GM19239 (cell line): ENCODE results near the gene TBC1D14.
"Not testable (repeated sequence)": the region's sequence is repeated elsewhere in the genome, so short reads cannot be mapped to it uniquely, and the experiment has no call there.

ENCODE experiments used
- DNase-seq: peaks from one replicate; pipeline ENCODE4 v3.0.0; 2011; ENCODE audit warnings: low spot score; ENCODE audit not compliant: insufficient read length
- FAIRE-seq: peaks from 2 replicates; lab custom pipeline; 2011; peaks lifted over from hg19 to GRCh38; lab: Jason Lieb, UNC

TBC1D14 gene

DNA sequence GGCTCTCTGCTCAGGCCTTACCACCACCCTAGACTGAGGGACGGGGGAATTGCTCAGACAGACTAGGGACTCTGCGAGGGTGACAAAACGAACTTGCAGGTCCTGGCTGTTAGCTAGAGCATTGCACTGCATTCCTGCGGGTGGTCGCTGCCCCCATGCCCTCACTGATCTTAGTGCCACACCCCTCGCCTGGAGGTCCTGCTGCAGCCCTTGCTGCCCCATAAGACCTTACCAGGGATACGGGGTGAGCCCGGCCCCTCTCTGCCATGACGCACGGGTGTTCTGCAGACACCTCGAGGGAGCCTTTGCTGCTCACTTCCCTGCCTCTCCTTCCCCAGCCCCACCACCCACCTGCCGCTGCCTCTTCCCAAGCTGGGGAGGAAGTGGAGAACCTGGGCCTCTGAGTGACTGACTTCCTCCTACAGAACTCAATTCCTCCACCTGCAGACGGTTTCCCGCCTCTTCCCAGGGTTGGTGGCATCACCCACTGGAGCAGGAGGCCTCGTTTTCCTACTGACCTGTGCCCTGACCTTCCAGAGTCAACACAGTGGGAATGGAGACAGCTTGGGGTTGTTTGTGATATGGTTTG, 19.8 kb upstream of the TBC1D14 start:
- FAIRE-seq (no peak), DNase-seq (no peak)

DNA sequence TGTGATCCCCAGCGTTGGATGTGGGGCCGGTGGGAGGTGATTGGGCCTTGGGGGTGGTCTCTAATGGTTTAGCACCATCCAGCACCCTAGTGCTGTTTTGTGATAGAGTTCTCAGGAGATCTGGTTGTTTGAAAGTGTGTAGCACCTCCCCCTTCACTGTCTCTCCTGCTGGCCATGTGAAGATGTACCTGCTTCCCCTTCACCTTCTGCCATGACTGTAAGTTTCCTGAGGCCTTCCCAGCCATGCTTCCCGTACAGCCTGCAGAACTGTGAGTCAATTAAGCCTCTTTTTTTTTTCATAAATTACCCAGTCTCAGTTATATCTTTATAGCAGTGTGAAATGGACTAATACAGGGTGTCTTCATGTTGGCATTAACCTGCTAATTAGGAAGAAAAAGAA, 19.3 kb upstream of the TBC1D14 start:
- DNase-seq (no peak), FAIRE-seq (no peak)

DNA sequence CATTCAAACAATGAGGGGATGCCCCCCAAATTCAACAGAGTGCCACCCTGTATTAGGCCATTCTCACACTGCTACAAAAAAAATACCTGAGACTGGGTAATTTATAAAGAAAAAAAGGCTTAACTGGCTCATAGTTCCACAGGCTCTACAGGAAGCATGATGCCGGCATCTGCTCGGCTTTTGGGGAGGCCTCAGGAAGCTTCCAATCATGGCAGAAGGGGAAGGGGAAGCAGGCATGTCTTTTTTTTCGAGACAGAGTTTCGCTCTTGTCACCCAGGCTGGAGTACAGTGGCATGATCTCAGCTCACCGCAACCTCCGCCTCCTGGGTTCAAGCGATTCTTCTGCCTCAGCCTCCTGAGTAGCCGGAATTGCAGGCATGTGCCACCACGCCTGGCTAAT, 18.7 kb upstream of the TBC1D14 start:
- not testable (repeated sequence) for FAIRE-seq, DNase-seq

DNA sequence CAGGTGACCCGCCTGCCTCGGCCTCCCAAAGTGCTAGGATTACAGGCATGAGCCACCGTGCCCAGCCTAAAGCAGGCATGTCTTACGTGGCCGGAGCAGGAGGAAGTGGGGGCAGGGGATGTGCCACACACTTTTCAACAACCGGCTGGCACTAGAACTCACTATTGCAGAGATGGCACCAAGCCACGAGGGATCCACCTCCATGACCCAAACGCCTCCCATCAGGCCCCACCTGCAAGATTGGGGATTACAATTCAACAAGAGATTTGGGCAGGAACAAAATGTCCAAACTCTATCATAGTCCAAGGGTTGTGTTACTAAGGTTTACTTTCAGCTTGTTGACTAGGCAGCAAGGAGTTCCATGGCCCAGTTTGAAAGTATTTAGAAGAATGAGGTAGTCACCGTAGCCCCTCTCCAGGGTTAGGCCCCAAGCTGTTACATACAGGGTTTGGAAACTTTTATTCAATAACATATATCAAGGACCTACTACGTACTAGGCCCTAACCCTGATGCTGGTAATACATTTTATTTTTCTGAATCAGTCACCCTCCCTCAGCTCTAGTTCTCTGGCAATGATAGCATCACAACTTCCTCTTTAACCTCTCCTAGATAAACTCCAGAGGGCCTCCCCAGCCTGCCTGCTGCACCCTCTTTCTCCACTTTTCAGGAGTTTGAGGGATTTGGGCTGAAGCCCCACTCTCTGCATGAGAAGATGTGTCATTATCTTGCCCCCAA, 18.0 kb upstream of the TBC1D14 start:
- FAIRE-seq: no peak
- DNase-seq: no peak

DNA sequence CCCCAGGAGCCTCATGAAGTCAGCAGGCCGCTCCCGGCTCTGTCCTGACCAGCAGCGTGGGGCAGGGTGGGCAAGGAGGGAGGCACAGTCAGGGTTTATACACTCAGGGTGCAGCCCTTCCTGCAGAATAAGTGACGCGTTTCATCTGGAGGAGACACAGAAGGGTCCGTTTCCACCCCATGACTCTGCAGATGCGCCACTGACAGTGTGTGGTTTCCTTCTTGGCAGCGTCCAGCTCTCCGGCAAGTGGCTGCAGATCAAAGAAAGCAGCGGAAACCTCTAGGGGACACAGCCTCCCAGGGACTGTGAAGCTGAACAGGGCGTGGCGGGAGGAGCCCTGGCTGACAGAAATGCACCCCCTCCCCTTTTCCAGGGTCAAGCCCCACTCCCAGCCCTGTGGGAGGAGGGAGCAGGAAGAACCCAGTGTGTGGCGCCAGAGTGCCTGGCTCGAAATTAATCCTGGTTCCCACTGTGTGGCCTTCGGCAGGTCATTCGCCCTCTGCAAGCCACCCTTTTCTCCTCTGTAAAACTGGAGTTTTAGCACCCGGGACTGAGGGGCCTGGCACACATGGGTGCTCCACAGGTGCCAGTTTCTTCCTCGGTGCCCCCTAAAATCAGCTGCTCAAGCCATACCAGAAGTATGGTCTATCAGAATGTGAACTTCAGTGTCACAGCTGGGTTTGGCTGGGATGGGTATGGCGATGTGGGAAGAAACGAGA, 17.3 kb upstream of the TBC1D14 start:
- no peak for DNase-seq
- FAIRE-seq: no peak

DNA sequence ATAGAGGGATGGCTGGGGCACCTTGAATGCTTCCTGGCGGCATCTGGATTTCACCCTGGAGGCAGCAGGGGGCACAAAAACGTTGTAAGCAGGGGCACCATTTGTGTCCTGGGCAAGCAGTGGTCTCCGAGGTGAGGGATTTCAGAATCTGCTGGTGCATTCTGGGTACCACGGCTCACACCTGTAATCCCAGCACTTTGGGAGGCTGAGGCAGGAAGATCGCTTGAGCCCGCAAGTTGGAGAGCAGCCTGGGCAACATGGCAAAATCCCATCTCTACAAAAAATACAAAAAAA, 16.8 kb upstream of the TBC1D14 start:
- no peak for FAIRE-seq
- DNase-seq: no peak

DNA sequence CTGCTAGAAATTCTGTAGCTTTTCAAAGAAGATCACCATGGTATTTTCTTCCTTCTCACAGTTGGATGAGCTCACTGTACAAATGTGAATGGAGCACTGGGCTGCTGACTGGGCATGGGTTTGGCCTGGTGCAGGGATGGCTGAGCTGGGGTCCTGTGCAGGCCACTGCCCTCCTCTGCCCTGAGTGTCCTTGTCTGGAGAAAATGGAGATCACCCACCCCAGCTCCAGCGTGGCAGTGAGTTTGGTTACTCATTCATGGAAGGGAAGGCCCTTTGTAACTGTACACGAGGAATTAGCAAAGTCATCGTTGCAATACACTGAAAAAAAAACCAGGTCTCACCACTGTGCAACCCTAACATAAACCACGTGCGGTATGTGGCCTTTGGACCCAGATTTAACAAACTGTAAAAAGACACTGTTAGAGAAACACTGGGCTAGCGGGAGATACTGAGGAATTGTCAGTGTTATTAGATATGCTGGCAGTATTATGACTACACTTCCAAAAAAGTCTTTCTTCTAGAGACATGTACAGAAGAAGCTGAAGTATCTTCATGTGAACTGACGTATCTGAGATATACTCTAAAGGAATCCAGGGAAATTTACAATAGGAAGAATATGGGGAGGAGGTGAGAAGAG, 16.1 kb upstream of the TBC1D14 start:
- DNase-seq (no peak), FAIRE-seq (no peak)

DNA sequence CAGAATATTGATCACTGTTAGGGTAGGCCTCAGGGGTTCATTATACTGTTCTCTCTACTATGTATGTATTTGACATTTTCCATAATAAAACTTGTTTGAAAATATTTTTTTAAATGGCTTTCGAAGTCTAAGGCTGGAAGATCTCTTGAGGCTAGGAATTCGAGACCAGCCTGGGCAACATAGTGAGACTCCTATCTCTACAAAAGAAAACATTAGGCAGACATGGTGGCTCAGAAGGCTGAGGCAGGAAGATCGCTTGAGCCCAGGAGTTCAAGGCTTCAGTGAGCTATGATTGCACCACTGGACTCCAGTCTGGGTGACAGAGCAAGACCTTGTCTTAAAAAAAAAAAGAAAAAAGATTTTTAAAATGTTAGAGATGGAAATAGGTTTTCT, 15.5 kb upstream of the TBC1D14 start:
- no peak for DNase-seq
- FAIRE-seq: no peak

DNA sequence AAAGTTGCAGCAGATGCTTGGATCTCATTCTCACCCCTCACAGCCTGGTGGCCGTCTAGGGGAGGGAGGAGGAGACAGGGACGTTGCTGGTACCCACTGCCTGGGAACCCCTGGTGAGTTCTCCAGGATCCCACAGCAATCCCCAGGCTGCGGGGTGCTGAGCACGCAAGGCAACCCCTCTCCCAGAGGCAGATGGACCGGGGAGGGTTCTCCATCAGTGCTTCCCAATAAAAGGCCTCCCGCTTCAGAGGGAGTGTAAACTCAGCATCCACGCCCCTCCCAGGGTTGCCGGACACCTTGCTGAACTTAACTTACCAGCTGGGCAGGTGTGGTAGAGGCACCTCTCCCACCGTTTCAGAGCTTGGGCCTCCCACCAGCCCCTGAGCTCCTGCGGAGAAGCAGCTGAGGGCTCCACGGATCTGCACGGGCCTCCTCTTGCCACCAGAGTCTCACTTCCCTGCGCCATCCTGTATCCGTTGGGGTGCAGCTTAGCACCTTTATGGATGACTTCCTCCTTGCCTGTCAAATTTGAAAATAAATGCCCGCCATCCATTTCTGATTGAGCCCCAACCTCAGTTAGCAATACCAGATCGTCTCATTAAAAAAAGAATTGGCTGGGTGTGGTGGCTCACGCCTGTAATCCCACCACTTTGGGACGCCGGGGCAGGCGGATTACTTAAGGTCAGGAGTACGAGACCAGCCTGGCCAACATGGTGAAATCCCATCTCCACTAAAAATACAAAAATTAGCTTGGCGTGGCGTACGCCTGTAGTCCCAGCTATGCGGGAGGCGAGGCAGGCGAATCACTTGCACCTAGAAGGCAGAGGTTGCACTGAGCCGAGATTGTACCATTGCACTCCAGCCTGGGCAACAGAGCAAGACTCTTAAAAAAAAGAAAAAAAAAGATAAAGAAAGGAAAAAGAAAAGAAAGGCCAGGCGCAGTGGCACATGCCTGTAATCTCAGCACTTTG, 14.8 kb upstream of the TBC1D14 start:
- no peak for FAIRE-seq
- DNase-seq: no peak

DNA sequence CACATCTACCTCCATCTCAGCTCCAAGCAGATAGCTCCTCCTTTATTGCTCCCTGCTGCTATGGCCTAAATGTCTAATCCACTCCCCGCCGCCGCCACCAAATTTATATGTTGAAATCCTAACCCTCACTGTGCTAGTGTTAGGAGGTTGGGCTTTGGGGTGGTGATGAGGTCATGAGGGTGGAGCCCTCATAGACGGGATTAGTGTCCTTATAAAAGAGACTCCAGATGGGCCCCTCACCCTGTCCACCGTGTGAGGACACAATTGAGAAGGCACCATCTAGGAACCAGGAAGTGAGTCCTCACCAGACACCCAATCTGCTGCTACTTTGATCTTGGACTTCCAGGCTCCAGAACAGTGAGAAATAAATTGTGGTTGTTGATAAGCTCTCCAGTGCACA, 13.6 kb upstream of the TBC1D14 start:
- FAIRE-seq (no peak), DNase-seq (no peak)

DNA sequence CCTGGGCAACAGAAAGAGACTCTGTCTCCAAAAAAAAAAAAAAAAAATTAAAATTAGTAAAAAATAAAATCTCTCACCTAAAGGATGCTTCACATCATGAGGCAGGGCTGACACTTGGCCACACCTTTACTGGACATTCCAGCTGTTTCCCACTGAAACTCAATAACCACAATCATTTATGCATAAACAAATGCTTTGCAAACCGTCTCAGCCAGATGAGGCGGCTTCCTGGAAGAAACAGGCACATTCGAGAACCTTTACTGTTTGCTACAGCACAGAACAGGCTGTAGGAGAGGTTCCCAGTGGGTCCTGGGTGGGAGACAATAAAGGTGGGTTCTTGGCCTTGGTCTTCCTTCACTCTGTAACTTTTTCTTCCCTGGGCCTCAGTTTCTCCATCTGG, 10.9 kb upstream of the TBC1D14 start:
- FAIRE-seq (no peak), DNase-seq (no peak)

DNA sequence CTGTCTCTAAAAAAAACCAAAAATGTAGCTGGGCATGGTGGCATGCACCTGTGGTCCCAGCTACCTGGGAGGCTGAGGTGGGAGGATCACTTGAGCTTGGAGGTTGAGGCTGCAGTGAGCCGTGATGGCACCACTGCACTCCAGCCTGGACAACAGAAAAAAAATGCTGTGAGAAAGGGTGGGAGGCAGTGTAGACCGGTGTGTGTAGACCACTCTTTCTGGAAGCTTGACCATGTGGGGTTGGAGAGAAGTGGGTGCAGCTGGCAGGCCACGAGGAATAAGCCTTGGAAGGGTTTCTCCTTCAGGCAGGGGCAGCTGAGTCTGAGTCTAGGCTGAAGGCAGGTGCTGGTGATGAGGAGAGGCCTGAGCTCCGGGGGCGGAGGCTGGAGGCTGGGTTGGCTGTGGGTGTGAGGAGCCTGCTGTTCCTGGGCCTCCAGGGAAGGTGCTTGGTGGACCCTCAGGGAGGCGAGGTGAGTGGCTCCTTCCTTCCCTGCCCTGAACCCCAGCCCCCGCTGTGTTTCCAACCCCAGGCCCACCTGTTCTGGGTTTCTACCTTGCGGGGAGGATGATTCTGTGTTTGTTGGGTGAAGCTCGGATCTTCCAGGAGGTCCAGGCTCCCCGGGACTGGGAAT, 9.3 kb upstream of the TBC1D14 start:
- FAIRE-seq: no peak
- no peak for DNase-seq

DNA sequence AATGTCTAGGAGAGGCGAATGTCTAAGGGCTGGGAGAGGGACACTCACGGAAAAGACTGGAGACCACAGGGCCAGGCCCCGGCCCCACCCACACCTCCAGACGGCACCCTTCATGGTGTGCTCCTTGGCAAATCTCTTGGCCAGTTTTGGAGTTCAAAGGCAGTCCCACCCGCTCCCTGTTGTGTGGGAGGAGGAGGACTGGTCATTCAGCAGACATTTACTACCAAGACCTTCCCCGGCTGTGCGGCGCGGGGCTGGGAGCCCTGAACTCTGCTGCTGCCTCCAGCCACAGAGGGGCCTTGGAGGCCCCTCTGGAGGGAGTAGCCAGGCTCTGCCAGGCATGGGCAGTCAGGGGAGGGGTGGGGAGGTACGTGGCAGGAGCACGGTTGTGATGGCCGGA, 8.7 kb upstream of the TBC1D14 start:
- FAIRE-seq (no peak), DNase-seq (no peak)

DNA sequence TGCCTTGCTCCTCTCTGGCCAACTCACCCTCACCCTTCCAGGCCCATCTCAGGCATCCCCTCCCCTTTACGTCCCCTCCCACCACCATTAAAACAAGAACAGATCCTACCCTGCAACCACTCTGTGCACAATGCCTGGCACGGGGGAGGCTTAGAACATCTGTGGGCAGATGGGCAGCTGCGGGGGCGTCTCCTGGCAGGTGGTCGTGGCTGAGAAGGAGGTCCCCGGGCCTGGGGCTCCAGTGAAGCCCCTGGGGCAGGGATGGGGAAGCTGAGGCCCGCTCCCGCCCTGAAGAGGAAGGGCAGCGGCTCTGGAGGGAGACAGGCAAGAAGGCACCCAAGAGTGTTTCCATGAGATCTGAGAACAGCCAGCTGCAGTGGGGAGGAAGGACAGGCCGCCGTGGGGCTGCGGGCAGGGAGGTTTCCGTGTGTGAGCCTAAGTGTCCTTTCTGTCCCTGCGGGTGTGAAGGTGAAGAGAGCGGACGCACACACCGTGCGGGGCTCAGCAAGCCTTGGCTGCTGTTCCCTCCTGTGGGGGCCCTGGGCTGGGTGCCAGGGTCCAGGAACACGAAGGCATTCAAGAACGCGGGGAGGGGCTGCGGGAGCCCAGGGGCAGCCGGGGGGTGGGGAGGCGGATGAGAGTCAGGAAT, 7.8 kb upstream of the TBC1D14 start:
- FAIRE-seq (no peak), DNase-seq (no peak)

DNA sequence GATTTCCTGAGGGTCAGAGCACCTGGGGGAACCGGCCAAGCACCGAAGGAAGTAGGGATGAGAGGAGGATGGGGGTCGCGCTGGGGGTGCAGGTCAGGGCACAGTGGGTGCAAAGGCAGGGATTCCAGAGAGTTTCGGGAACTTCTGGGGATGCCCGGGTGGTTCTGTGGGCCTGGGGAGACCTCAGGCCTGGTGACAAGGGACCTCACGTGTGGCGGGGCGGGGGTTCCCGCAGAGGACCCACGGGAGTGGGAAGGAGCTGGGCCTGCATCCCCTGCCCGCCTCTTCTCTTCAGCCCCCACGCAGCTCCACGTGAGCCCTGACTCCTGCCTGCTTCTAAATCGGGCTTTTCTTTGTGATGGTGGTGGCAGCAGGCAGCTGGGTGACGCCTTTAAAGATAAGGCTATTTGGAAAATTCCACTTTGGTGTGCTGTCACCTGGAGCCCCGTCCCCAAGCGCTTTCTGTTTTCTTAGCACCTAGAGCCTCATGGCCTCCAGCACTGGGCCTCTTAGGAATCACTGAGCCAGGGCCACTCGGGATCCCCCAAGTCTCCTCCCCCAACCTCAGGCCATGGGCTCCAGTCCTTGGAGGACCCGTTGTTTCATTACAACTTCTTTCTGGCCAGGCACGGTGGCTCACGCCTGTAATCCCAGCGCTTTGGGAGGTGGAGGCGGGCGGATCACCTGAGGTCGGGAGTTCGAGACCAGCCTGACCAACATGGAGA, 7.1 kb upstream of the TBC1D14 start:
- FAIRE-seq (no peak), DNase-seq (no peak)

DNA sequence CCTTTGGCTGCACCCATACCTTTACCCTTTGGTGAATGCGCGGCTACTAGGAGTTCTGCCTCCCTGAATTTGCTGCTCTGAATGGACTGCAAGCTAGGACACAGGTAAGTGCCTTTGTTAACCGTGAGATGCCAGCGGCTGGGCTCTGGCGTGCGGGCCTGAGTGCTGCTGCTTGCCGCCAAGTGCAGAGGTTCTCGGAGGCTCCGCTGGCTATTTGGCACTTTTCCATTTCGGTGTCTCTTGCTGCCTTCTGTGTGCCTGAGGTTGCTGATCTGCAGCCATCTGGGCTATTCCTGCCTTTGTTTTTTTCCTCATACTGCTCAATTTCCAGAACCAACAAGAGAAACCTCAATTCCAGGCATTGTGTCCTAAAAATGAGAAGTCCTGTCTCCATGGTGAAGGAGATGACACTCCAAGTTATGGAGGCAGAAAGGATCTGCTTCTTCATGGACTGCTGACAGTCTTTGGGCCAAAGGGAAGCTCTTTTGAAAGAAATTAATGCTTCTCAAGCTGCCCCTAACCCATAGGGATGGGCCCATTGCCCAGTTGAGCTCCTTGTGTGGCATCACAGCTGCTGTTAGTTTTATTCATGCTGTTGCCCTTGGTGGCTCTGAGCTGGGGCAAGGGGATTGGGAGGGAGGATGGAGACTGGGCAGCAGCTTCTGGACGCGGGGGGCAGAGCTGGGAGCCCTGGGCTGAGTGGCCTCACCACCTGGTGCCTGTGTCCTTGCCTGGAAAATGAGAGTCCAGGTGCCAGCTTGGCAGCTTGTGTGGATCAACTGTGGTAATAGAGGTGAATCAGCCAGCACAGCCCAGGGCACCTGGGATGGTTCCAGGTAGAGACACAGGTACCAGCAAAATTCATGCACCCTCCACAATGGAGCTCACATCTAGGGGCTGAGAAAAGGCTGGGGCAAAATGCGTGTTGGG, 3.8 kb upstream of the TBC1D14 start:
- DNase-seq (no peak), FAIRE-seq (no peak)

DNA sequence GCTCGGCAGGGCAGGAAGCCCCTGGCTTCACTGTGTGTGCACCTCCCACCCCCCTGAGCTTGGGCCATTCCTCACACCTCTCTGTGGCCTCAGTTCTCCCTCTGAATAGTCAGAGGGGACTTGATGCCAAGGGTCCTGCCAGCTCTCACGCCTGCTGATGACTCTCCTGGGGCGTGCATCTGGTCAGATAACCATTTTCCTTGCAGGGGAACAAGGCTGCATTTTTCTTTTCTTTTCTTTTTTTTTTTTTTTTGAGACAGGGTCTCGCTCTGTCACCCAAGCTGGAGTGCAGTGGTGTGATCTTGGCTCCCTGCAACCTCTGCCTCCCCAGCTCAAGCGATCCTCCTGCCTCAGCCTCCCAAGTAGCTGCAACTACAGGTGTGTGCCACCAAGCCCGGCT, 3.1 kb upstream of the TBC1D14 start:
- not testable (repeated sequence) for DNase-seq, FAIRE-seq
